GM08714 (cell line): Measurements from ENCODE around the gene SULT1C4.

Experiments
- H3K4me3 ChIP-seq: fragments of 200-500 bp; sonication (Bioruptor generic); 2 replicates; pipeline ENCODE4 v1.5.1; 2014; ENCODE audit warnings: mild to moderate bottlenecking, low read length, inconsistent platforms
- ZNF274 ChIP-seq: IDR thresholded peaks from 2 replicates; pipeline ENCODE4 v1.6.1; 2012; ENCODE audit warnings: mild to moderate bottlenecking, low read depth, low read length

The SULT1C4 gene

GRCh38 chr2:108363024-108363907 is 14.5 kb upstream of the SULT1C4 start:
- no peak overlapping the region for H3K4me3 ChIP-seq
- TF ChIP-seq ZNF274, result no peak

GRCh38 chr2:108363908-108364225 is 13.9 kb upstream of the SULT1C4 start:
- TF ChIP-seq ZNF274, result no peak
- no peak overlapping the region for H3K4me3 ChIP-seq

GRCh38 chr2:108364676-108365297 is 13.0 kb upstream of the SULT1C4 start:
- no peak overlapping the region for H3K4me3 ChIP-seq
- no peak for TF ChIP-seq ZNF274

GRCh38 chr2:108365656-108366055 is 12.1 kb upstream of the SULT1C4 start:
- no peak for TF ChIP-seq ZNF274
- no peak overlapping the region for H3K4me3 ChIP-seq

- no peak for TF ChIP-seq ZNF274
These were observed 10.7 kb upstream of the SULT1C4 start for GRCh38 chr2:108367014-108367413.

GRCh38 chr2:108367561-108368175 is 10.1 kb upstream of the SULT1C4 start:
- H3K4me3 ChIP-seq, result no peak overlapping the region
- no peak for TF ChIP-seq ZNF274

More at GRCh38 chr2:108367014-108367413, 10.7 kb upstream of the SULT1C4 start:
- H3K4me3 ChIP-seq, result no peak overlapping the region

- H3K4me3 ChIP-seq, result no peak overlapping the region
- TF ChIP-seq ZNF274, result no peak
These were observed 8.6 kb upstream of the SULT1C4 start for GRCh38 chr2:108369153-108369552.

GRCh38 chr2:108370080-108370479 is 7.7 kb upstream of the SULT1C4 start:
- H3K4me3 ChIP-seq, result no peak overlapping the region
- no peak for TF ChIP-seq ZNF274

- no peak for TF ChIP-seq ZNF274
These were observed 980 bp upstream of the SULT1C4 start for GRCh38 chr2:108376774-108377173.

GRCh38 chr2:108377401-108377800 is 353 bp upstream of the SULT1C4 start:
- no peak overlapping the region for H3K4me3 ChIP-seq
- TF ChIP-seq ZNF274, result no peak

More at GRCh38 chr2:108376774-108377173, 980 bp upstream of the SULT1C4 start:
- H3K4me3 ChIP-seq, result no peak overlapping the region

- no peak for TF ChIP-seq ZNF274
- H3K4me3 ChIP-seq, result no peak overlapping the region
These were observed 1.1 kb downstream of the SULT1C4 start for GRCh38 chr2:108378851-108379250.

GRCh38 chr2:108382196-108382595 is 4.4 kb downstream of the SULT1C4 start:
- no peak for TF ChIP-seq ZNF274

GRCh38 chr2:108383146-108383830 is 5.5 kb downstream of the SULT1C4 start:
- H3K4me3 ChIP-seq, result no peak overlapping the region

More at GRCh38 chr2:108382196-108382595, 4.4 kb downstream of the SULT1C4 start:
- H3K4me3 ChIP-seq, result no peak overlapping the region

More at GRCh38 chr2:108383146-108383830, 5.5 kb downstream of the SULT1C4 start:
- TF ChIP-seq ZNF274, result no peak
